ENCODE measurements around the gene WDR89. TPM values are rescaled to one million over a fixed set of nuclear protein-coding genes. Genes with fewer than 3 reads are reported as not detected.

Gene WDR89

Small RNA genes within 50 kb of the gene (small RNA-seq; reads per million reads assigned to genes)
- gene RF00012 (not detected), gene RF00019 (not detected), gene RNU6-1162P (not detected), gene RNU6-597P (not detected)
